Astrocyte of the hippocampus (primary cell): ENCODE measurements around the gene ZRANB1.
"Not testable (repeated sequence)": the region's sequence is repeated elsewhere in the genome, so short reads cannot be mapped to it uniquely, and the experiment has no call there.

Source experiments
- DNase-seq: peaks from one replicate; pipeline ENCODE4 v3.0.0; 2011; ENCODE audit warnings: low read depth, low spot score

The ZRANB1 gene

DNA sequence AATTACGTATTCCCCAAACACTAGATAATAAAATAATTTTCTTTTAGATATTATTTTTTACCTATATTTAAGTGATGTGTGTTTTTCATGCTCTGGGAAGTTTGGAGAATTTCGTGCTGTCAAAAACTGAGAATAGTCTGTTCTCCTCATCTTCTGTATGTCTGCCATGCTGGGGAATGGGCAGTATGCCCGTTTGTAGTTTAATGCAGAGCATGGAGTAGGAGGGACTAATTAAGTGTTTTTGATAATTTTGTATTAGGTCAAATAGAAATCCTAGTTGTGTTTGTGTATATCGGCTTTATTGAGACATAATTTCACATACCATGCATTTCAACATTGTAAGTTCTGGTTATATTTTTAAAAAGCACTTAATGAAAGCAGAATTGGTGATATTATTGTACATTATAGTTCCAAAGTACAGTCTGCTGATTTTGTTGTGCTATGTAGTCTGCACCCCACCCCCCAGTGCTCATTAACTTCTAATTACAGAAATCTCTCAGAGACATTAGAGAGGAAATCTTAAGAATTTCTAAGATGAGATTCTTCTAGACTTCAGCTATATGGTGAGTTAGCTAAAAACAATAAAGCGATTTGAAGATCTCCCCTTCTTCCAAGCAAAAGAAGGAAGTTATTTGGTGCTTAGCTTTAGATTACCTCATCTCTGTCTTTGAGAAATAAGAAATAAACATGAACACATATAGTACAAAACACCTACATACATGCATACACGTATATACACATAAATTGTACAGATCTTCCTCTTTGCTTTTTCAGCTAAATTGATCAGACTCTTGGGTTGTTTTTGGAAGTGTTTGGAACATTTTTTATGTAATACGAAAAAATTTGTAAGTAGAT lies 22.2 kb downstream of the ZRANB1 start:
- DNase-seq = no peak

DNA sequence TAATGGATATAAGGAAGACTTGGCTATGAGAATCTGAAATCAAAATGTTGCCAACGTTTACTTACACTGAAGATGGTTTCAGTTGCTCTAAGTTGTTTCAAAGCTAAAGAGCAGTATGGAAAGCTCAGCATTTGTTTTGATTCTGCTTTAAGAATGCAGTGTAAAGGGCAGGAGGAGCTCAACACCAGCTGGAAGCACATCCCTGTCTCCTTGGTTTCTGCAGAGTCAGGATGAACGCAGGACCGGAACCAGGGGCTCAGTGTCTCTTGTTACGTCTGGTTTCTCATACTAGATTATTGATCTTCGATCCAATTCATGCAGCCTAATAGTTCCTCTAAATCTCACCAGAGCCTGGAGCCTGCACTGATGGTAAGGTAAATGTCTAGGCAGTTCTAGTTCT lies 24.1 kb downstream of the ZRANB1 start:
- no peak for DNase-seq

DNA sequence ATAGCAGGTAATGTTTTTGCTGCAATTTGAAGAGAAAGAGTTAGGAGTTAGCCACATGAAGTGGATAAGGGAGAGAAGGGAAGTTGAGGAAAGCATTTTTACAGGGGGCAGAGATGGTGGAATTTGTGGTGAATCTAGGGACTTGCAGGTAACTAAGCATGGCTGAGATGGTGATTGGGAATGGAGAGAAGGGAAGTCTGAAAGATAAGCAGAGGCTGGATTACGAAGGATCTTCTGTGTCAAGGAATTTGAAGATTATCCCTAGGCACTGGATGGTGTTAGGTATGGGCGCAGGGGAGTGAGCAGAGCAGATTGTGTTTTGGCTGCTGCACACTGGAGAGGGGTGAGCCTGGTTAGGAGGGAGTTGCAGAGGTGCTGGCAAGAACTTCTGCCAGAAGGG lies 25.3 kb downstream of the ZRANB1 start:
- DNase-seq = no peak

DNA sequence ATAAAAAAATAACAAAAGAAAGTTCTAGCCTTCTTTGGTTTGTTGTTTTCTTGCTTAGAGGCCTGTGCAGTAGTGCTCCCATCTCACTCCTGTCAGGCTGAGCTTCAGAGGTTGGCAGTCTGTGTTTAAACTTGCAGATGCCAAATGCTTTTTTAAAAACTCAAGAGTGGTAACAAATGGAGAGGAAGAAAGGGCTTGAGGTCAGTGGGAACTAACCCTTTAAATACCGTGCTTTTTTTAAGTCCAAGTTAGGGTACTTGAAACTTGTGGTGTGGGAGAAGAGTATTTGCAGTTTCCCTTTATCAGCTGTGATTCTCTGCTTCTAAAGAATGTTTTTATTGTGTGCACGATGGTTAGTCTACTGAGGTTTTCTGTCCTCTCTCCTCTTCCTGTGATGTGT lies 29.4 kb downstream of the ZRANB1 start:
- DNase-seq = no peak

DNA sequence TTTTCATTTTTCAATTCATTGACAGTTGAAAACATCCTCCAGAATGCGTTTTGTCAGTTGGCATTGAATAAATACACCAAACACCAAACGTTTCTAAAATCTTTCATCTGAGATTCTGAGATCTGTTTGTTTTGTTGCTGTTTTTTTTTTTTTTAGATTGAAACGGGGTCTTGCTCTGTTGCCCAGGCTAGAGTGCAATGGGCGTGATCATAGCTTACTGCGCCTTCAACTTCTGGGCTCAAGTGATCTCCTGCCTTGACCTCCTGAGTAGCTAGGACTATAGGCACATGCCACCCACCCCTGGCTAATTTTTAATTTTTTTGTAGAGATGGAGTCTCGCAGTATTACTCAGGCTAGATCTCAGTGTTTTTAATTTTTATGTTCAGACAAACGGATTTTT lies 30.7 kb downstream of the ZRANB1 start:
- DNase-seq = no peak

DNA sequence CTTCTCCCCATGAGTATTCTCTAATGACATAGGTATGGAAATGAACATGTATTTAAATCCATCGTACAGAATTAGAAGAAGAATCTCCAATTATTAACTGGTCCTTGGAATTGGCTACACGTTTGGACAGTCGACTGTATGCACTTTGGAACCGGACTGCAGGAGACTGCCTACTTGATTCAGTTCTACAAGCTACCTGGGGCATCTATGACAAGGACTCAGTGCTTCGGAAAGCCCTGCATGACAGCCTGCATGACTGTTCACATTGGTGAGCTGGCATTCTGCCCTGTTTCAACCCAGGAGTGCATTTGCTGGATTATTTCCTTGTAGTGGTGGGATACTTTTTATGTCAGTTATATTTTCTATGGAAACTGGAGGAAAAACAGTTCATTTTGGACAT lies 32.2 kb downstream of the ZRANB1 start:
- DNase-seq = no peak

DNA sequence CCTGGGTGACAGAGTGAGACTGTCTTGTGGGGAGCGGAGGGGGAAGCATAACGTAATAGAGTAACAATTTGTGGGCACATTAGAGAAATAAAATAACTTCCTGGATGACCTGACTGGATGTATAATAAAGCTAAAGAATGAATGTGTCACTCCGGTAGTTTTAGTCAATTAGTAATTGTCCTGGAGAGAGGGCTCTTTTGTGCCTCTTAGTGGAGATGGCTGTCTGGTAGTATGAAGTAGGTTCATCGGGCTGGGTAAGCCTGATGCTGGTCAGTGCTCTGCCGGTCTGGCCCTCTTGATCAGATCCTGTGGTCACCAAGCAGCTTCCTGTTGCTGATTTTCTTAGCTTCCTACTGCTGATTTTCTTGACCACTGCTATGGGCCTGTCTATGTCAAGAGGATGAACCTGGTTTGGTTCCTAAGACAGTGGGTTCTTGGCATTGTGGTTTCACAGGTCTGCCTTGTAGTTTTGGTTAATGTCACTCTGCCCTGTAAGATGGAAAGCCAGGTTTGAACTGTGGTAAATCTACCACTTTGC lies 34.1 kb downstream of the ZRANB1 start:
- peak; percentile 37 for DNase-seq

DNA sequence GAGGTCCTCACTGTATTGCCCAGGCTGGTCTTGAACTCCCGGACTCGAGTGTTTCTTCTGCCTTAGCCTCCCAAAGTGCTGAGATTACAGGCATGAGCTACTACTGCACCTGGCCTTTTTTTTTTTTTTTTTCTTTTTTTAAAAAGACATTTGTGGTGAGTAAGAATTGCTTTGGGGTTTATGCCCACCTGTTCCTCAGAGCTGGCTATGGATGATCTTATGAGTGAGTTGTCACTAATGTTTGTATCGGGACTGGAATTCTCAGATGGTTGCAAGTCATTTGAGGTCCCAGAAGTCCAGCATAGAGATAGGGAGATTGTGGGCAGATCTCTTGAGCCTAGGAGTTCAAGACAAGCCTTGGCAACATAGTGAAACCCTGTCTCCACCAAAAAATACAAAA lies 35.2 kb downstream of the ZRANB1 start:
- DNase-seq = no peak

DNA sequence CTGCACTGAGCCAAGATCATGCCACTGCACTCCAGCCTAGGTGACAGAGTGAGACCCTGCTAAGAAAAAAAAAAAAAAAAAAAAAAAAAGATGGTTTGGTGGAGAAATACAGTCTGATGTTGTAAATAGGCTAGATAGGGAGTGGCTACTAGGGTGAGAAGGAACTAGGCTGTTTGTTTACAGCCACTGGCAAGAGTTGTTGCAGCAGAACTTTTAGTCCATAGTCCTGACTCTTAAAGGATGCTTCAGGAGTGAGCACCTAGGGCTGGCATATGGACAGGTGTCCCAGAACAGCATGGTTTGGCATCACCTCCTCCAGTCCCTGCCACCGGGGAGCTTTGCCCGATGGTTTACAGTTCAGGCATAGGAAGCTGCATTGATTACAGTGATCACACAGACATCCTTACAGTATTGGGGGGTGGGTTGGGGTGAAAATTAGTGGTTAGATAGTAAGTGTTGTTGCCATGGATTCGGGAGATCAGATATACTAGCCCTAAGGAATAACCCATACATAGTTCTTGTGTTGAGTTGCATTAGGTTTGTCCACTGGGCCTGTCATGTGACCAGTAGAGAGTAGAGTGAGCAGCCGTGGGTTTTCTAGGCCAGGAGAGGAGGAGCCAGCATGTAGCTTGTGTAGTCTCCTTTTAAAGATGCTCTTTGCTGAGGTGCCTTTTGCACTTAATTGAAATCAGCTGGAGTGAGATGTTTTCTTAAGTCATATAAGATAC lies 35.9 kb downstream of the ZRANB1 start:
- no peak for DNase-seq

DNA sequence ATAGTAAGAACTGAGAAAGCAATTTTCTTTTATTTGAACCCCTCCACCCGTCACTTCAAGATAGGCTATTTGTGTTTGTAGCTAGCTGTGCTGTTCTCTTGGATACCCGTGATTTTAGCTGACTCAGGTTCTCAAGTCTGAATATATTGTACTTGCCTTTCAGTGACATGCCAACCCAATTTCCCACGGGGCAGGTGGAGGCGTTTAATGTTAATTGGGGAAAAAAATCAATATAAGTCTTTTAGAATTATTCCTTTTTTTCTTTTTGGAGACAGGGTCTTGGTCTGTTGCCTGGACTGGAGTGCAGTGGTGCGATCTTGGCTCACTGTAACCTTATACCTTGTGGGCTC lies 36.4 kb downstream of the ZRANB1 start:
- DNase-seq = no peak

DNA sequence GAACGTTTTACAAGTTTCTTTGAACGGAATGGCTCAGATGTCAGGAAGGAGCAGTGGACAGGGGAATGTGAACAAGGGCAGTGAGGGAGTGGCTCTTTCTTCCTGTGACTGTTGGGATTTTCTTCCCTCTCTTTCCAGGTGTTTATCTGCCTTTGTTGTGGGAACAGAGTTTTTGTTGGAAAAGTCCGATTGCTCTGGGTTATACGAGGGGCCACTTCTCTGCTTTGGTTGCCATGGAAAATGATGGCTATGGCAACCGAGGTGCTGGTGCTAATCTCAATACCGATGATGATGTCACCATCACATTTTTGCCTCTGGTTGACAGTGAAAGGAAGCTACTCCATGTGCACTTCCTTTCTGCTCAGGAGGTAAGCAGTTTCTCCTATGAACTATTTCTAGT lies 41.4 kb downstream of the ZRANB1 start:
- DNase-seq = peak; percentile 46

DNA sequence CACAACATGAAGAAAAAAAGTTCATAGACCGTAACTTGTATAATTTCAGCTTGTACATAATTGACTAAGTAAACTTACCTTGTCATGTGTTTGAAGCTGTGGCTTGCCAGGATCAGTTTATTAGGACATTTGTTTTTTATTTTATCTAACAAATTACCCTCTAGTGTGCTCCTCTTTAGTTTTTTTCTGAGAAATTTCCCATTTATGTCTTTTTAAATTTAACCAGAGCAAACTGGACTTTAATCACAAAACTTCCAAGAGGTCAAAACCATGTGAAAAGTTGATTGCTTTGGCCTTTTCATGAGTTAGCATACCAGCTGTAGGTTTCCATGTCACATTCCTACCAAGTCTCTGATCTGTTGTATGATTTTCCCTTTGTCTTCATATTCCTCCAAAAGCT lies 42.5 kb downstream of the ZRANB1 start:
- DNase-seq = no peak

DNA sequence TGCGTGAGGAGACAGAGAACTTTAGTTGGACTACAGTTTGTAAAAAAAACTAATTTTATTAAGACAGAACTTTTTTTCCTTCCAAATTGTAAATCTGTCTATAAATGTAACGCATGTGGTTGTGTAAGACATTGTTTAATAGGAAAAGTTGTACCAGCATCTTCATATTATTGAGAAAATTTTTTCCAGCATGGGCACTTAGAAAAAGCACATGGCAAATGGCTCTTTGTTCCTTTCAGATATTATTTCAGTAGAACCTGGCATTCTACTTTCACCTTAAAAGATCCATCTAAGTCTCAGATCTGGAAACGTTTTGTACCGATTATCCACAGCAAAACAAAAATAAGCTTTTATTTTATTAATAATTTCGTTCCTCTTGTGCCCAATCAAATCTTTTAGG lies 43.2 kb downstream of the ZRANB1 start:
- no peak for DNase-seq

DNA sequence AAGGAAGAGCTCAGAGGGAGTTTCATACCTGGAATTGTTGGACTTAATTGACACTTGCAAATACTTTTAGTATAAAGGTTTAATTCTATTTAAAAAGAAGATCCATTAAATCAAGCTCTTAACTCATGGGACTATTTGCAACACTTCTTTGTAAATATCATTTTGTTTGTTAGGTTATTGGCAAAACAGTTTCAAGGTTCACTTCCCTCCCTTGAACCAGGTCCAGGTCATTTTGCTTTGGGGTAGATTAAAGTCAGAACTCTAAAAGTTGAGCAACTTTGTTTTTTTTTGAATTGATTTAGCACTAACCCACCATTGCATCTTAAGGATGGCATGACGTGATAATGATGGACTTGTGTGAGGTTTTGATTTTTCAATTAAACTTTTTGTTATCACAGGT lies 45.9 kb downstream of the ZRANB1 start:
- DNase-seq = no peak

DNA sequence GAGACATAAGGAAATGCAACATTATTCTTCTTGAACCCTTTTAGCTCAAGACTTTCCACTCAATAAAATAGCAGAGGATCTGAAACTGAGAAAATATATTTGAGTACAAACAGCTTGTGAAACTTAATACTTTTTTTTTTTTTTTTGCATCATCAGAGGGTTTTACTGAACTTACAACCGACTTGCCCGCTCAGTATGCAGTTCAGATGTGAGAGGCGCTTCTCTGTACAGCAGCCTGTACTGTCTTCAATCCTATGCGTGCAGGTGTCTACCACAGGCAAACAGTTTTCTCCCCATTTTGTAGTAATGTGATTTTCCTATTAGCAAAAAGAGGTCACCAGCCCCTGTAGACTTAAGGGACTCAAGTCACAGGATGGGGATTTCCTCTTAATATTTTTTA lies 46.8 kb downstream of the ZRANB1 start:
- not testable (repeated sequence) for DNase-seq

DNA sequence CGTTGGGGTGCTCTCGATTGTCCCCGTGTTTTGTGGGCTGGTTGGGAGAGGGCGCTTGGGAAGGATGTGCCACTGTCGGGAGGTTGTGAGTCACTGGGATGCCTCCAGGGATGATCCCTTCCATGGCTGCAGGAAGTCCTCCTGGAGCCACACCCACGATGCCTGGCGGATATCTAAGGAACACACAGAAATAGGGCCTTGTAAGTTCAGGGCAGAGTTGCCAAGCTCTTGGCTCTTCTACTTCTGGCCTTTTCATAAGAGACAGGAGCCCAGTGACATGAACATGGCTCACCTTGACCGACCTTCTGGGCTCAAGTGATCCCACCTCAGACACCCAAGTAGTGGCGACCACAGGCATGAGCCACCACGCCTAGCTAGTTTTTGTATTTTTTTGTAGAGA lies 47.6 kb downstream of the ZRANB1 start:
- DNase-seq = no peak

DNA sequence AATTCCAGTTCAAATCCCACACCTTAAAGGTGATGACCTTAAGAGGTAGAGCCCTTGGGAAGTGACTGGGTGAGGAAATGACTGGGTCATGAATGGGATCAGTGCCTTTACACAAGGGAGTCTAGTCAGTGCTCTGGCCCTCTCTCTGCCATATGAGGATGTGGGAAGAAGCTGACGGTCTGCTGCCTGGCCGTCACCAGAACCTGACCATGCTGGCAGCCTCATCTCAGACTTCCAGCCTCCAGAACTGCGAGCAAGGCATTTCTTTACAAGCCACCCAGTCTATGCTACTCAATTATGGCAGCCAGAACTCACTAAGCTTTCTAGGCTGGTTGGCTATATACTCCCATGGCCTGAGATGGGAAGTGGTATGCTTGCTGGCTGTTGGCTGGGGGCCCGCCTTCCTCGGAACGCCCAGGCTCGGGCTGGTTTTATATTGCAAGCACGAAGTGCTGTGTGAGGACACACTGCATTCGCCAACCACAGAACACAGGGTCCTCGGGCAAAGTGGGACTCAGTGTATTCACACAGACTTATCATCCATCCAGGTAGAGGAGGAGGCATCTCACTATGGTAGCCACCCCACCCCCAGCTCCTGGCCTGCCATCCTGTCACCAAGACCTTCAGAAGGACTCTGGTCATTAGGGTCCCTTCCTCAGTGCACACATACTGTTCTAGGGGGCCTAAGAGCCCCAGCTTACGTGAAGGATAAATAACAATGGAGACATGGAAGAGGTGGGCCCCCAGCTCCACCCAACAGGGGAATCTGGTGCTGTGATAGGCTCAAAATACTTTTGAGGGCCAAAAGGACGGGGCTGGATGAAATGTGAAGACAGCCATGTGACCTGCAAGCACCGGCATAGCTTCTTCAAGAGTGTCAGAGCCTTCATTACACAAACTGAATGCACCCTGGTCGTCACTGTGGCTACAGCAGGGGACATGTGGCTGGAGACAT lies 49.0 kb downstream of the ZRANB1 start:
- no peak for DNase-seq

DNA sequence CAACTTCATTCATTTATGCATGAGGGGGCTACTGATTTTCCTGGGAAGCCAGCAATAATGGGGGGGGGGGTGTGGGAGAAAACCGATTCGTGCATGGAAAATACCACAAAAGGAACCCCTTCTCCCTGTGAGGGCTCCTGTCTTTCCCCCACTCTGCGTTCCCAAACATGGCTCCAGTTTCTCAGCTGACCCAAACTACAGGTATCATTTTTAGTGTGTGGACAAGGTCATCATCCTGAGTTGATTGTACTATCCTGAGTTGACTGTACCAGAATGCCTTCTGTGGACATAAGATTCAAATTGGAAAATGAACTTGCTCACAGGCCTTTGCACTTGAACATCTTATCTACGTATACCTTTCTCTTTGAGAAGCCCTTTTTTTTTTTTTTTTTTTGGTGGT lies 49.9 kb downstream of the ZRANB1 start:
- DNase-seq = no peak

DNA sequence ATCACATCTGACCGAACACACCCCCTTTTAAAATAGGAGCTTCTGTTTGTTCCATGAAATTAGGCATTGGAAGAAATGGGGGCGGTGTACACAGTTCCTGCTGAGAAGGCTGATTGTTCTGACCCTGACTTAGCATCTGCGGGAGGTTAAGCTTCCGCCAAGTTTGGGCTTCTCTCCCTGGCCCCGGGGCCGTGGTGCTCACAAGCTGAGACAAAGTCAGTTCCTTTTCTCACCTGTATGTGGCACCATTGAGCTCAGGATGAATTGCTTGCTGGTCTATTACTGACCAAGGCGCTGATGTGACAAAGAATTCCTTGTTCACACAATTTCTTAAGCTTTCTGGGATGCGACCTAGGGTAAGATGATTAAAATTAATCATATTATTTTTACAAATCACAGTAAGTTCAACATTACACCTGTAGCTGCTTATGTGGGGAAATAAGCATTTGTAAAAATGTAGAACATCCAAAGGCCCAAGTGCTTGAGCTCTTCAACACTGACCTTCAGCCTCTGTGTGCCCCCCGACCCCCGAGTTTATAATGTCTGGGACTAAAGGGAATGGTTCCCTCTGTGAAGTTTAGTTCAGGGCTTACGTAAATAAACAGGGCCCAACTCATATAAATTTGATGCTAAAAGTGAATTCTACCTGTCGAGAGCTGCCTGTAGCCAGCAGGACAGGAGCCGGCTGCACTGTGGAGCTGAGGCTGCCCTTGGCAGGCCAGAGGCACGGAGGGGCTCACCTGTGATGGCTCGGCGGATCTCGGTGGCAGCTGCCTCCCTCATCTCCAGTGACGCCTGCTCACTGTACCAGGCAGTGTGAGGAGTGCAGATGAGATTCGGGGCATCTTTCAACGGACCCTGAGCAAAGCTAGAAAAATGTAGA lies 50.8 kb downstream of the ZRANB1 start:
- DNase-seq = peak; percentile 77

DNA sequence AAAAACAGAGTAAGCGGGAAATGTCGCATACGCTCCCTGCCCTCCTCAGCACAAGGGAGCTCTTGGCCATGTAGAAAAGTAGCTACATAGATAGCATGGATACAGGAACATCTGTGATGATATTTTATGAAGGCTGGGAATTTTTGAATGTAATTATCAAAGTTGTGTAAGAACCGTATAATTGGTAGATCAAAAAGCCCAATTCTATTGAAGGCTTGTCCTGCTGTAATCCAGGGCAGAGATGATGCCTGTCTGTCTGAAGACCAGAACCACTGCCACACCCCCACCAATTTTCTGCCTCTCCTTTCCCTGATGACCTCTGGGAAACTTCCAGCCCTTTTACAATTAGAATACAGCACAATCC lies 51.4 kb downstream of the ZRANB1 start:
- no peak for DNase-seq
